Ureter (tissue), 1 donor: ENCODE data around the gene CASKIN1. TPM values are rescaled to one million over a fixed set of nuclear protein-coding genes. Genes with fewer than 3 reads are reported as not detected.

Source experiments
- DNase-seq: peaks from one replicate; pipeline ENCODE4 v3.0.0-alpha.2; 2020; ENCODE audit warnings: low spot score
- total RNA-seq: library from RNA; stranded (reverse); gene quantifications from one replicate; pipeline ENCODE4 v1.2.4, GENCODE V29; 2023
- donor health status: DM: yes; HTN: yes; CAD: no.

The CASKIN1 gene
- total RNA-seq, 1 donor from 2014 or later: 0.05 TPM

DNA sequence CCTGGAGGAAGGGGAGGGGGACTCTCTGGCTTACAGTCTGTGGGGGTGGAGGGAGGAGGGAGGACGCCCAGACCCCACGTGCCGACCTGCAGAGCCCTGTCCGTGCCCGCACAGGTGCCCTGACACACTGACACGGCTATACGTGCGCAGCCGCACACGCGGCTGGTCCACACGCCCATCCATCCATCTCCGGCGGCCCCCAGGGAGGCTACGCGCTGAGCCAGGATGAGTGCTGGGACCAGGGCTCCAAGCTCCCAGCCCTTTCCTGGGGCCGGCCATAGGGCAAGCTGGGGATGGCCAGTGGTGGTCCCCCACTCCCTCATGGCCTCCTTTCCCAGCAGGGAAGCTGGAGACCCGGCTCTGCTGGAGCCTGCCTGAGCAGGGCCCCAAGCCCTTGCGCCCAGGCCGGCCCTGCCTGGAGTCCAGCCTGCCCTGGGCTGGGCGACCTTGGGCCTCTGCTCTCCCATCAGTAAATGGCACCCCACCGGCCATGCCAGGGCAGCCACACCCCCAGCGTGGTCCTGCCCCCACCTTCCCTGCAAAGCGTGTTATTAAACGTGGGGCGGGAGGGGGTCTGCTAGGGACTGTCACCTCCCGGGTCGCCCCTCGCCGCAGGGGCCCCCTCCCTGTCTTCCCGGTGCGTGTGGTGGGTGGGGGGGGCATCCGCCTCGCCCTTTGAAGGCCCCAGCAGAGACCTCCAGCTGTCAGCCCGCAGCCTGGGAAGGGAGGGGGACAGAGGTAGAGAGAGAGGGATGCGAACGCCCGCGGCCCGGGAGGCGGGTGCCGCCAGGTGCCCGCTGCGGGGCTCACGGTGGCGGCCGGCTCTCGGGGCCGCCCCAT is 863 bp downstream of the CASKIN1 start:
- no peak for DNase-seq

DNA sequence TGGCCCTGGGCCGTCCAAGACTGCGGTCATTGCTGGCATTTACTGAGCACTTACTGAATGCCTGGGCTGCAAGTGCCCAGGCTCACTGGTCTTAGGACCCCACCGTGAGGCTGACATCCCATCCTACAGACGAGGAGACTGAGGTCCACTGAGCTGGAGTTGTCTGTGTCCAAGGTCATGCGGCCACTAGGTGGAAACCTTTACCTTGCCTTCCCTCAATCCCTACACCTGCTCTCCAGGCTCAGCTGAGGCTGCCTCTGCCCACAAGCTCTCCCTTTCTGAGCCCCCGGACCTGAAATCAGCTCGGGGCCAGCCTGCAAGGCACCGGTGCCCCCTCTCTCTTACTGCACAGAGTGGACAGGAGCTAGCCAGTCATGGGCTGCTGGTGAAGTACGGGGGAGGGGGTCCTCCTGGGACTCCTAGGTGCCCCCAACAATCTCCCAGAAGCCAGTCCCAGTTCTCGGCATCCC is 1.5 kb downstream of the CASKIN1 start:
- DNase-seq: no peak

- no peak for DNase-seq
Observed at GRCh38 chr16:2194166-2194834, 2.1 kb downstream of the CASKIN1 start.

DNA sequence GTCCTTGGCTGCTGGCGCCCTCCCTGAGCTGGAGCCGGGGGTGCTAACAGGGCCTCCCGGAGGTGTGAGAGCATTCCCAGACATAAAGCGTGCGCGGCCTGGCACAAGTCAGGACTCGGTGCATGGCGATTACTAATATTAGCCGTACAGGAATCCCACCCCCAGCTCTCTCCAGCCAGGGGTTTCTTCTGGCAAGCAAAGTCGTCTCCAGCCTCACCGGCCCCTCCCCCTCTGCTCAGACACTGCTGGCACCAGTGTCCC is 5.0 kb downstream of the CASKIN1 start:
- no peak for DNase-seq

DNA sequence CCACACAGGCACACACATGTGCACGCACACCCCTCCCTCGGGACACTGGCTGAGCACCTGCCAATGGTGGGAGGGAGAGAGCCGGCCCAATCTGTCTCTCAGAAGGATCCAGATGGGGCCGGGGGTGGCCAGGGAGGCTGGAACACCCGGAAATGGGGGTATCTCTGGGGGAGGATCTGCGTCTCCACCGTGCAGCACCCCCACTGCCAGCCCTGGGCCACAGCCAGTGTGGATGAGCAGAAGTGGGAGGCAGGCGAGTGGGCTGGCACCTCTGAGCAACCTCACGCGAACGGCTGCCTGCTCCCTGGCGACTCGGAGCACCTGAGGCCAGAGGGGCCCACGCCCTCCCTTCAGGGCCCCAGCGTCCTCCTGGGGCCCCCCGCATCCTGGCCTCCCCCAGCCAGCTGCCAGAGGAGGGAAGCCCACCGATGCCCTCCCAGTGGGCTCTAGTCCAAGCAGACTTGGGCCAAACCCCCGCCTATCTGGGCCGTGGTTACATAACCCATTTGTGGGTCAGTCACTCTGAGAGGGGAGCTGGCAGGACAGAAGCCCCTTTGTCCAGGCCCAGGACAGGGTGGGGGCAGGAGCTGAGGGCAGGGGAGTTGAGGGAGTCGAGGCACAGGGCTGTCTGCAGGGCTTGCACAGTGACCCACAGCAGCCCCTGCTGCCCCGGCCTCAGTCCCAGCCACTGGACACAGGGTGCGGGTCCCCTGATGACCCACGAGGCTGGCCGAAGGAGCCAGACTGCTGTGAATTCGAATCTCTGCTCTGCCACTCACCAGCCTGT is 5.6 kb downstream of the CASKIN1 start:
- DNase-seq: no peak

- DNase-seq: no peak
Observed at GRCh38 chr16:2190002-2190658, 6.3 kb downstream of the CASKIN1 start.

GRCh38 chr16:2189252-2189893 is 7.0 kb downstream of the CASKIN1 start:
- no peak for DNase-seq

DNA sequence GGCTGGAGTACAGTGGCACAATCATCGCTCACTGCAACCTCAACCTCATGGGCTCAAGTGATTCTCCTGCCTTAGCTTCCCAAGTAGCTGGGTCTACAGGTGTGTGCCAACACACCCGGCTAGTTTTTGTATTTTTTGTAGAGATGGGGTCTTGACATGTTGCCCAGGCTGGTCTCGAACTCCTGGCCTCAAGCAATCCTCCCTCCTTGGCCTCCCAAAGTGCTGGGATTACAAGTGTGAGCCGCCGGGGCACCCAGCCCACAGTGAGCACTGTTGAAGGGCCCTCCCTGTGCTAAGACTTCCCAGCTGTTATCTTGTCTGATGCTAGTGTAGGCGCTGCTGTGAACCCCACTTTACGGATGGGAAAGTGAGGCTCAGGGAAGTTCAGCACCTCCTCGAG is 8.0 kb downstream of the CASKIN1 start:
- no peak for DNase-seq

GRCh38 chr16:2187212-2187611 is 9.2 kb downstream of the CASKIN1 start:
- DNase-seq: no peak

- no peak for DNase-seq
Observed at GRCh38 chr16:2186505-2186904, 9.9 kb downstream of the CASKIN1 start.

DNA sequence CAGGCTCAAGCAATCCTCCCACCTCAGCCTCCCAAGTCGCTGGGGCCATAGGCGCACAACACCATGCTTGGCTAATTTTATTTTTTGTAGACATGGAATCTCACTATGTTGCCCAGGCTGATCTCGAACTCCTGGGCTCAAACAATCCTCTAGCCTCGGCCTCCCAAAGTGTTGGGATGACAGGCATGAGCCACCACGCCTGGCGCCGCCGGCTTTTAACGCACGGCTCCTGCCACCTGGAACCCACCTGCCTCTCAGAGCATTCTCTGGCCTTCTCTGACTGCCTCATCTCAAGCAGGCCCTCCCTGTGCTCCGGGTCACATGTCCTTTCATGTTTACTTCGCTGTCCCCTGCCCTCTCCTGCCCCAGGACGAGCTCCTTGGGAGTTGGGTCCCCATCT is 10.3 kb downstream of the CASKIN1 start:
- no peak for DNase-seq

DNA sequence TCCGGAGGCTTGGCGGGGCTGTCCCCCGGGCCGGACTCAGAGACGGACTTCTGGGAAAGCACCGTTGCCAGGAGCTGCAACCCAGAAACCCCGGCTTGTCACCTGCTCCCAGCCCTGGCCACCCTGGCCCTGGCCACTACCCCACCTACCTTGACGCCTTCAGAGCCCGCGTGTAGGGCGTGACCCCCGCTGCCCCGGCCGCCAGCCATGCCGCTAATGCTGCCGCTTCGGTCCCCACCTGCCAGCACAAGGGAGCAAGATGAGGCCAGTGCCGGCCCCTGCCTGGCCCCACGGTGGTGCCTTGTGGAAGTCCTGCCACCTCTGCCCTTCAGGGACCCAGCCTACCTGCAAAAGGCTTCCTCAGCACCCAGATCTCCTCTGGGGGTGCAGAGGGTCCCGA is 11.4 kb downstream of the CASKIN1 start:
- DNase-seq: no peak

DNA sequence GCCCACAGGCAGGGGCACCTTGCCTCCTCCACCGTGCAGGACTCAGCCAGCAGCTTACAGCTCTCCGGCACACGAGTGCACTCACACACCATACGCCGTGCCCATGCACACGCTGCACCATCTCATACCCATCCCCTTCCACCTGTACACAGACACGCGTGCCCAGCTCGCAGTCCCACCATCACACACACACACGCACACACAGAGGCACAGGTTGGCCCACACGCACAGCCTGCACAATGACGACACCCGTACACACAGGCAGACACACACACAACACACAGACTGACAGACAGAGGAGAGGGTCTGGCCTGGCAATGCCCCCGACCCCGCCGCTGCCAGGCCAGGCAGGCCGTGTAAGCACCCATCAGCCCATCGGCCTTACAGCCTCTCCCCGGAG is 12.1 kb downstream of the CASKIN1 start:
- DNase-seq: no peak

GRCh38 chr16:2183671-2184070 is 12.7 kb downstream of the CASKIN1 start:
- no peak for DNase-seq

DNA sequence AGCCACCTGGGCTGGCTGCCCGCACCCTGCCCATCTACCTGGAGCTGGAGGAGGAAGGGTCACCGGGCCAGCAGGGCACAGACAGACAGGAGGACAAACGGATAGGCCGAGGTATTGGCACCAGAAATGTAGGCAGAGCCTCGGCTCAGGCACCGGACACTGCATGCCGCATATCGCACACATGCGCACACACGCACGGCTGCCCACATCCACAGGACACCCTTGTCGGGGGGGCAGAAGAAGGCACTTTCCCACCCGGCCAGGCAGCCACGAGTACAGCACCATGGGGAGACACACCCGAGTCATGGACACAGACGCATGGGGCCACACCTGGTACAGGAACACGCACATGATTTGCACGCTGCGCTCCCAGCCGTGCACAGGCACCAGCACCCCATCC is 14.5 kb downstream of the CASKIN1 start:
- DNase-seq: no peak

- DNase-seq: no peak
Observed at GRCh38 chr16:2180962-2181923, 15.2 kb downstream of the CASKIN1 start.

GRCh38 chr16:2180461-2180860 is 15.9 kb downstream of the CASKIN1 start:
- DNase-seq: no peak

DNA sequence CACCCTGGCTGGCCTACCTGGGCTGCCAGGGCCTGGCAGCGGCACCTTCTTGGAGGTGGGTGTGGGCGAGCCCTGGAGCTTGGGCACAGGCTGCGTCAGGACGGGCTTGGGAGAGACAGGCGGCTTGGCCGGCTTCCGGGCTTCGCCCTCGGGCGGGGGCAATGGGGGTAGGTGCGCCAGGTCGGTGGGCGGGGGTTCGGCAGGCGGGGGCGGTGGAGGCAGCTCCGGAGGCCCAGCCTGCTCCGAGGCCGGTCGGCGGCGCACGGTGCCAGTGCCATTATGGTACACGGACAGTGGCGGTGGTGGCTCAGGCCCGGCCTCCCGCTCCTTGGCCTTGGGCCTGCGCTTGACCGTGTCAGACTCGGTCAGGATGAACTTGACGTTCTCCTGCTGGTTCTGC is 16.8 kb downstream of the CASKIN1 start:
- no peak for DNase-seq

- DNase-seq: no peak
Observed at GRCh38 chr16:2179107-2179501, 17.3 kb downstream of the CASKIN1 start.

DNA sequence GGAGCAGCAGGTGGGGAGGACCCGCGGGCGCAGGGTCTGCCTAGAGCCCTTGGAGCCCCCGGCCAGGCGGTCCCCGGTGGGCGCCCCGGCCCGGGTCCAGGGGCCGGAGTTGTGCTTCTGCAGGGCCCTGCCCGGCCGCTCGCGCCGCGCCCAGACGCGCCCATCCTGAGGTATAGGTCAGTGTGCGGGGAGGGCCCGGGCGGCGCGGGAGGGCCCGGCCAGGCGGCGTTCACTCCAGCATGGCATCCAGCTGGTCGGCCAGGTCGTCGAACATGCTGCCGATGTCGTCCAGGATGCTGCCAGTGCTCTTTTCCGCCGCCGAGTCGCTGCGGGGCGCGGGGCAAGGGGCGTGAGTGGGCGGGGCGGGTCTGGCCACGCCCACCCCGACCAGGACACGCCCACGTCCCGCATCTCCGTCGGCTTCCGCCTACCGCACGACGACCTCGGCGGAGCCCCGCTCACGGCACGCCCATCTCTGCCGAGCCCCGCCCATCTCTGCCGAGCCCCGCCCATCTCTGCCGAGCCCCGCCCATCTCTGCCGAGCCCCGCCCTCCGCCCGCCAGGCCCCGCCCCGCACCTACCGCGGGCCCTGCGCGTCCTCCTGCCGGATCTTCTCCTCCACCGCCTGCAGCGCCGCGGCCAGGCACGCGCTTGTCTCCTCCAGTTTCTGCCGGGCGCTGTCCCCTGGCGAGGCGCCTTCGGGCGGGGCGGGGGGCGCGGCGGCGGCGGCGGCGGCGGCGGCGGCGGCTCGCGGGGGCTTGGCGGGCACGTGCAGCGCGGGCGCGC is 17.9 kb downstream of the CASKIN1 start:
- no peak for DNase-seq
